HG03025 (cell line): ENCODE measurements around the gene TUBB2B.

Source experiments
- ATAC-seq: cut with Tn5 transposase; IDR thresholded peaks from one replicate; pipeline ENCODE4 v1.9.1; 2021; ENCODE audit warnings: mild to moderate bottlenecking, moderate library complexity; ENCODE audit not compliant: unreplicated experiment, low FRiP score

Gene TUBB2B

GRCh38 chr6:3235486-3235885 is 8.0 kb upstream of the TUBB2B start:
- ATAC-seq: no peak

GRCh38 chr6:3233904-3234303 is 6.5 kb upstream of the TUBB2B start:
- ATAC-seq: no peak

- no peak for ATAC-seq
Observed at GRCh38 chr6:3233321-3233720, 5.9 kb upstream of the TUBB2B start.

GRCh38 chr6:3232017-3232945 is 4.8 kb upstream of the TUBB2B start:
- no peak for ATAC-seq

- no peak for ATAC-seq
Observed at GRCh38 chr6:3231247-3232016, 4.0 kb upstream of the TUBB2B start.

GRCh38 chr6:3230900-3231246 is 3.4 kb upstream of the TUBB2B start:
- ATAC-seq: no peak

GRCh38 chr6:3230256-3230882 is 2.9 kb upstream of the TUBB2B start:
- ATAC-seq: no peak

GRCh38 chr6:3229566-3230178 is 2.2 kb upstream of the TUBB2B start:
- ATAC-seq: no peak

- no peak for ATAC-seq
Observed at GRCh38 chr6:3228771-3229565, 1.5 kb upstream of the TUBB2B start.

GRCh38 chr6:3228046-3228671 is 706 bp upstream of the TUBB2B start:
- ATAC-seq: no peak

GRCh38 chr6:3226481-3227362 is 731 bp downstream of the TUBB2B start:
- ATAC-seq: no peak

GRCh38 chr6:3226042-3226441 is 1.4 kb downstream of the TUBB2B start:
- ATAC-seq: no peak

GRCh38 chr6:3222506-3223038 is 4.9 kb downstream of the TUBB2B start:
- ATAC-seq: no peak

- ATAC-seq: no peak
Observed at GRCh38 chr6:3221578-3221977, 5.9 kb downstream of the TUBB2B start.

- ATAC-seq: no peak
Observed at GRCh38 chr6:3220366-3220765, 7.1 kb downstream of the TUBB2B start.

GRCh38 chr6:3218266-3218665 is 9.2 kb downstream of the TUBB2B start:
- no peak for ATAC-seq

- no peak for ATAC-seq
Observed at GRCh38 chr6:3217286-3217685, 10.2 kb downstream of the TUBB2B start.

GRCh38 chr6:3214898-3215297 is 12.6 kb downstream of the TUBB2B start:
- ATAC-seq: no peak
